Thyroid gland (tissue), 4 donors: Measurements from ENCODE around the gene CTNNA2.

ENCODE experiments used
- CTCF ChIP-seq, 6 experiments: fragments of 200-600 bp in 3 of 6; fragments of 450-650 bp in 3 of 6; sonication (generic) in 3 of 6; IDR thresholded peaks; one replicate each; pipeline ENCODE4 v1.5.1; 2016 to 2019; ENCODE audit warnings: antibody characterized with exemption in 6 of 6, mild to moderate bottlenecking in 2 of 6, inconsistent platforms in 1 of 6, moderate library complexity in 1 of 6
- POLR2A ChIP-seq, 2 donors: fragments of 450-650 bp; IDR thresholded peaks; one replicate each; pipeline ENCODE4 v1.6.1; 2017; ENCODE audit warnings: antibody characterized with exemption in 2 of 2, mild to moderate bottlenecking in 2 of 2, moderate library complexity in 1 of 2

GRCh38 chr2:79569048-79569447, 56.2 kb downstream of the CTNNA2 start:
- TF ChIP-seq CTCF (IDR thresholded peaks at IDR 0.05): no peak
- no peak for TF ChIP-seq POLR2A (IDR thresholded peaks at IDR 0.05)
